H9 (cell line): ENCODE data around the gene CACNA2D3. TPM values are rescaled to one million over a fixed set of nuclear protein-coding genes. Genes with fewer than 3 reads are reported as not detected.

Source experiments
- DNase-seq: peaks from one replicate; pipeline ENCODE4 v3.0.0-alpha.2; 2017
- H2AFZ ChIP-seq: one replicate; pipeline ENCODE4 v1.6.1; 2013; ENCODE audit warnings: mild to moderate bottlenecking, low read length, control low read depth, moderate library complexity
- H2AK5ac ChIP-seq: 2 replicates; pipeline ENCODE4 v1.6.1; 2013; ENCODE audit warnings: low read length, control low read depth, mixed read lengths; ENCODE audit not compliant: insufficient read length
- H2BK120ac ChIP-seq: one replicate; pipeline ENCODE4 v1.6.1; 2013; ENCODE audit warnings: low read depth, mild to moderate bottlenecking, low read length, control low read depth, inconsistent platforms; ENCODE audit not compliant: poor library complexity, severe bottlenecking
- H2BK12ac ChIP-seq: 2 replicates; pipeline ENCODE4 v1.6.1; 2013; ENCODE audit warnings: low read length, control low read depth, mixed read lengths, low read depth; ENCODE audit not compliant: insufficient read length
- H2BK15ac ChIP-seq: 2 replicates; pipeline ENCODE4 v1.6.1; 2013; ENCODE audit warnings: low read depth, low read length, control low read depth
- H2BK20ac ChIP-seq: one replicate; pipeline ENCODE4 v1.6.1; 2013; ENCODE audit warnings: low read depth, mild to moderate bottlenecking, low read length, control low read depth, inconsistent platforms; ENCODE audit not compliant: poor library complexity, severe bottlenecking
- H2BK5ac ChIP-seq: 2 replicates; pipeline ENCODE4 v1.6.1; 2013; ENCODE audit warnings: low read length, control low read depth, mixed read lengths; ENCODE audit not compliant: insufficient read length
- H3K14ac ChIP-seq: 2 replicates; pipeline ENCODE4 v1.6.1; 2013; ENCODE audit warnings: low read length, control low read depth; ENCODE audit not compliant: insufficient read depth
- H3K18ac ChIP-seq: 2 replicates; pipeline ENCODE4 v1.6.1; 2013; ENCODE audit warnings: low read depth, mild to moderate bottlenecking, mixed read lengths, low read length, control low read depth; ENCODE audit not compliant: insufficient read length
- H3K23ac ChIP-seq: 2 replicates; pipeline ENCODE4 v1.6.1; 2013; ENCODE audit warnings: low read length, control low read depth, mixed read lengths, low read depth; ENCODE audit not compliant: insufficient read length
- H3K23me2 ChIP-seq: 2 replicates; pipeline ENCODE4 v1.6.1; 2013; ENCODE audit warnings: low read depth, mild to moderate bottlenecking, mixed read lengths, low read length, control low read depth; ENCODE audit not compliant: insufficient read length, poor library complexity, severe bottlenecking
- H3K27ac ChIP-seq: 2 replicates; pipeline ENCODE4 v1.5.1; 2013; ENCODE audit warnings: low read length, control low read depth, mixed read lengths, low read depth; ENCODE audit not compliant: insufficient read length
- H3K27me3 ChIP-seq: 2 replicates; pipeline ENCODE4 v1.6.1; 2013; ENCODE audit warnings: low read length, control low read depth, inconsistent platforms; ENCODE audit not compliant: insufficient read depth
- H3K4ac ChIP-seq: 2 replicates; pipeline ENCODE4 v1.6.1; 2013; ENCODE audit warnings: low read depth, mild to moderate bottlenecking, control low read depth, inconsistent platforms, low read length, moderate library complexity
- H3K4me1 ChIP-seq: 2 replicates; pipeline ENCODE4 v1.6.1; 2013; ENCODE audit warnings: low read length, control low read depth, inconsistent platforms; ENCODE audit not compliant: insufficient read depth
- H3K4me2 ChIP-seq: 2 replicates; pipeline ENCODE4 v1.6.1; 2013; ENCODE audit warnings: low read length, control low read depth, mixed read lengths; ENCODE audit not compliant: insufficient read length, insufficient read depth
- H3K56ac ChIP-seq: 2 replicates; pipeline ENCODE4 v1.6.1; 2013; ENCODE audit warnings: low read depth, mild to moderate bottlenecking, mixed read lengths, low read length, control low read depth; ENCODE audit not compliant: insufficient read length
- H3K79me1 ChIP-seq: 2 replicates; pipeline ENCODE4 v1.6.1; 2013; ENCODE audit warnings: low read depth, mild to moderate bottlenecking, moderate library complexity, low read length, control low read depth, inconsistent platforms; ENCODE audit not compliant: insufficient read depth, poor library complexity, severe bottlenecking
- H3K79me2 ChIP-seq: 2 replicates; pipeline ENCODE4 v1.6.1; 2013; ENCODE audit warnings: low read length, control low read depth, inconsistent platforms; ENCODE audit not compliant: insufficient read depth
- H3K9ac ChIP-seq: 2 replicates; pipeline ENCODE4 v1.6.1; 2013; ENCODE audit warnings: low read length, control low read depth, mixed read lengths; ENCODE audit not compliant: insufficient read length; ENCODE audit errors: extremely low read depth
- H3K9me3 ChIP-seq: one replicate; pipeline ENCODE4 v1.6.1; 2013; ENCODE audit warnings: low read depth, low read length, inconsistent platforms; ENCODE audit not compliant: control insufficient read depth
- H3T11ph ChIP-seq: one replicate; pipeline ENCODE4 v1.6.1; 2013; ENCODE audit warnings: mild to moderate bottlenecking, low read length, control low read depth, inconsistent platforms
- H4K20me1 ChIP-seq: one replicate; pipeline ENCODE4 v1.6.1; 2013; ENCODE audit not compliant: control insufficient read depth, insufficient read length, insufficient read depth
- H4K5ac ChIP-seq: 2 replicates; pipeline ENCODE4 v1.6.1; 2013; ENCODE audit warnings: low read depth, mild to moderate bottlenecking, mixed read lengths, low read length, control low read depth; ENCODE audit not compliant: insufficient read length
- H4K8ac ChIP-seq: replicated peaks from 2 replicates; pipeline ENCODE4 v1.6.1; 2013; ENCODE audit warnings: low read length, control low read depth, mixed read lengths, low read depth; ENCODE audit not compliant: insufficient read length
- H4K91ac ChIP-seq: 2 replicates; pipeline ENCODE4 v1.6.1; 2013; ENCODE audit warnings: low read depth, mild to moderate bottlenecking, moderate library complexity, mixed read lengths, low read length, control low read depth; ENCODE audit not compliant: insufficient read length
- H3K27ac Mint-ChIP-seq, 3 experiments: 2 replicates in 2 of 3; 3 replicates in 1 of 3; pipeline ENCODE4 v1.8.0; 2020 to 2021; ENCODE audit warnings: mixed read lengths in 3 of 3, mild to moderate bottlenecking in 1 of 3, moderate library complexity in 1 of 3
- H3K27me3 Mint-ChIP-seq: 2 replicates; pipeline ENCODE4 v1.8.0; 2021; ENCODE audit warnings: low read depth, mild to moderate bottlenecking, moderate library complexity, mixed read lengths
- H3K36me3 Mint-ChIP-seq, 3 experiments: 2 replicates in 2 of 3; 3 replicates in 1 of 3; pipeline ENCODE4 v1.8.0; 2020 to 2021; ENCODE audit warnings: low read depth in 3 of 3, mixed read lengths in 3 of 3; ENCODE audit not compliant: insufficient read depth in 1 of 3
- H3K4me1 Mint-ChIP-seq, 2 experiments: 2 replicates each; pipeline ENCODE4 v1.8.0; 2020; ENCODE audit warnings: mixed read lengths in 2 of 2
- H3K4me3 Mint-ChIP-seq, 2 experiments: 2 replicates in 1 of 2; 3 replicates in 1 of 2; pipeline ENCODE4 v1.8.0; 2020 to 2021; ENCODE audit warnings: mild to moderate bottlenecking in 2 of 2, mixed read lengths in 2 of 2, moderate library complexity in 1 of 2
- H3K9me3 Mint-ChIP-seq, 2 experiments: 2 replicates in 1 of 2; 3 replicates in 1 of 2; pipeline ENCODE4 v1.8.0; 2020; ENCODE audit warnings: mild to moderate bottlenecking in 2 of 2, mixed read lengths in 2 of 2, moderate library complexity in 1 of 2
- CTCF ChIP-seq: fragments of 200-600 bp; sonication (generic); conservative IDR thresholded peaks from 3 replicates; pipeline ENCODE4 v1.8.0; 2021; ENCODE audit warnings: antibody characterized with exemption, mild to moderate bottlenecking
- WGBS: extraction: QIAGEN DNeasy Blood & Tissue Kit; methylation state at CpG from one replicate; pipeline ENCODE4 v1.1.7; 2013; ENCODE audit warnings: missing lambda C conversion rate, low lambda C conversion rate, mixed read lengths; ENCODE audit not compliant: insufficient read length; ENCODE audit errors: extremely low coverage; 5-methylcytosine and 5-hydroxymethylcytosine counted together
- total RNA-seq: library from RNA; stranded (reverse); gene quantifications from 2 replicates; pipeline ENCODE4 v1.2.1, GENCODE V29; 2021

CACNA2D3 gene
- total RNA-seq, 1 experiment from 2014 or later, result 3.2 TPM

- no peak overlapping the region for H3K14ac ChIP-seq
- H2AK5ac ChIP-seq, result no peak overlapping the region
- H3K79me1 ChIP-seq, result no peaks in the 10 kb centered on the region
- H3K23me2 ChIP-seq, result no peaks in the 10 kb centered on the region
- H3K4me1 Mint-ChIP-seq, result peaks cover 10 to 31% of the 10 kb centered on the region in 2 experiments; a peak in 3 of 4 replicates
- H2BK12ac ChIP-seq, result no peak overlapping the region
- H3K4me3 Mint-ChIP-seq, result no peak overlapping the region
- H3K4me2 ChIP-seq, result no peak overlapping the region
- H3K18ac ChIP-seq, result no peak overlapping the region
- H3K9me3 Mint-ChIP-seq, result no peaks in the 10 kb centered on the region
- no peak overlapping the region for H4K91ac ChIP-seq
- H4K20me1 ChIP-seq, result no peaks in the 10 kb centered on the region
- no peak overlapping the region for H3K9ac ChIP-seq
- H3K56ac ChIP-seq, result no peak overlapping the region
- DNase-seq, result no peak
- no peak overlapping the region for H3K27ac Mint-ChIP-seq
- H3K79me2 ChIP-seq, result no peaks in the 10 kb centered on the region
- H2BK15ac ChIP-seq, result no peak overlapping the region
- no peak overlapping the region for H4K8ac ChIP-seq
- no peaks in the 10 kb centered on the region; the same call in 1 of the 2 replicates for H3K4me1 ChIP-seq
- no peaks in the 10 kb centered on the region for H3K27me3 ChIP-seq
- H3K9me3 ChIP-seq, result no peaks in the 10 kb centered on the region
- no CpG with 5 or more reads among the region's 4 CpGs for WGBS
- H2BK120ac ChIP-seq, result no peak overlapping the region
- TF ChIP-seq CTCF, result no peak
- no peaks in the 10 kb centered on the region for H3K36me3 Mint-ChIP-seq
- no peak overlapping the region for H3K4ac ChIP-seq
- H3K23ac ChIP-seq, result no peak overlapping the region
- no peak overlapping the region for H2AFZ ChIP-seq
- no peak overlapping the region for H2BK20ac ChIP-seq
- no peak overlapping the region for H2BK5ac ChIP-seq
- no peak overlapping the region for H3T11ph ChIP-seq
- no peak overlapping the region for H3K27ac ChIP-seq
- no peaks in the 10 kb centered on the region for H3K27me3 Mint-ChIP-seq
- no peak overlapping the region for H4K5ac ChIP-seq
These were observed 118.0 kb downstream of the CACNA2D3 start for GRCh38 chr3:54240309-54240708.
